Astrocyte of the cerebellum (primary cell): ENCODE results near the gene MGST1.
A peak's percentile ranks its signal among the peaks of the same experiment; 100 is the strongest.

Experiments used
- DNase-seq: peaks from one replicate; pipeline ENCODE4 v3.0.0-alpha.2; 2011; ENCODE audit warnings: low read depth
- H3K4me3 ChIP-seq: 2 replicates; pipeline ENCODE4 v1.5.1; 2011; ENCODE audit warnings: mild to moderate bottlenecking, low read depth, low read length, moderate library complexity
- in situ Hi-C: cut with HindIII; loops from 2 replicates; pipeline ENCODE4 v1.10.0; 2017; ENCODE audit warnings: low sequenced_read_pairs
- TF ChIP-seq, protein P1 (sequence below): IDR thresholded peaks from 2 replicates; pipeline ENCODE4 v1.5.1; 2012; ENCODE audit warnings: low read length, low read depth, moderate library complexity, mild to moderate bottlenecking; ENCODE audit errors: missing control alignments

Gene MGST1

DNA sequence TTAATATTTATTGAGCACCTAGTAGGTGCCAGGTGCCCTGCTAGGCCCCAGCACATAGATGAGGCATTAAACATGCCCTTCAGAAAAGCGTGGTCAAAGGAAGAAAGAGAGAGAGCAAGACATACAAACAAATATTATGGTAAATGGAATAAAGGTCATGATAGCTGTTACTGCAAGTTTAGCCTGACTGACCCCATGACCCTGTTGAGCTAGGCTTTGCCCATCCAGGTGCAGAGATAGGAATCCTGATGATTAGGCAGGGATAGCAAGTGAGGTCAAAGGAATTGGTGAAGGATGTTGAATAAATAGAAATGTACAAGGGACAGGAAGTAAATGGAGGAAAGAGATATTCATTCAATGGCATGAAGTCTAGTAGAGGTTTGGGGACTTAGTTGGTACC lies 36.5 kb upstream of the MGST1 start:
- TF ChIP-seq, protein P1, sequence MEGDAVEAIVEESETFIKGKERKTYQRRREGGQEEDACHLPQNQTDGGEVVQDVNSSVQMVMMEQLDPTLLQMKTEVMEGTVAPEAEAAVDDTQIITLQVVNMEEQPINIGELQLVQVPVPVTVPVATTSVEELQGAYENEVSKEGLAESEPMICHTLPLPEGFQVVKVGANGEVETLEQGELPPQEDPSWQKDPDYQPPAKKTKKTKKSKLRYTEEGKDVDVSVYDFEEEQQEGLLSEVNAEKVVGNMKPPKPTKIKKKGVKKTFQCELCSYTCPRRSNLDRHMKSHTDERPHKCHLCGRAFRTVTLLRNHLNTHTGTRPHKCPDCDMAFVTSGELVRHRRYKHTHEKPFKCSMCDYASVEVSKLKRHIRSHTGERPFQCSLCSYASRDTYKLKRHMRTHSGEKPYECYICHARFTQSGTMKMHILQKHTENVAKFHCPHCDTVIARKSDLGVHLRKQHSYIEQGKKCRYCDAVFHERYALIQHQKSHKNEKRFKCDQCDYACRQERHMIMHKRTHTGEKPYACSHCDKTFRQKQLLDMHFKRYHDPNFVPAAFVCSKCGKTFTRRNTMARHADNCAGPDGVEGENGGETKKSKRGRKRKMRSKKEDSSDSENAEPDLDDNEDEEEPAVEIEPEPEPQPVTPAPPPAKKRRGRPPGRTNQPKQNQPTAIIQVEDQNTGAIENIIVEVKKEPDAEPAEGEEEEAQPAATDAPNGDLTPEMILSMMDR, result no peak
- H3K4me3 ChIP-seq, result no peak overlapping the region
- DNase-seq, result no peak
- in situ Hi-C loops, result no loop called here

DNA sequence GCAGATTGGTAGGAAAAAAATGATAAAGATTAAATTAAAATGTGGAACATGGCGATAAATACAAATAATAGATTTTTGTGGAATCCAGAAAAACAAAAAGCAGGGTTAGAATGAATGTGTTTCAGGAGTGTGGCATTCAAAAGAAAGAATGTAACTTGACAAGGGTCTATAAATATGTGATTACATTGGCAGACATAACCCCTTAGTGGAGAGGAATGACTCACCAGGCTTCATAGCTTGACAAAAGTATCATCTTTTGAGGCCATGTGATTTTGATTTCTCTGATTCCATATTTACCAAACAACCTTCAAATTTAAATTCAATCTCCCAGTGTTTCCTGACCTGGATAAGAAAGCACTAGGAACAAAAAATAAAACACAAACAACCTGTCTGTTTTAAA lies 24.4 kb upstream of the MGST1 start:
- peak; percentile 38 for DNase-seq
- H3K4me3 ChIP-seq, result no peak overlapping the region
- in situ Hi-C loops, result no loop called here
- TF ChIP-seq, protein P1, result no peak

DNA sequence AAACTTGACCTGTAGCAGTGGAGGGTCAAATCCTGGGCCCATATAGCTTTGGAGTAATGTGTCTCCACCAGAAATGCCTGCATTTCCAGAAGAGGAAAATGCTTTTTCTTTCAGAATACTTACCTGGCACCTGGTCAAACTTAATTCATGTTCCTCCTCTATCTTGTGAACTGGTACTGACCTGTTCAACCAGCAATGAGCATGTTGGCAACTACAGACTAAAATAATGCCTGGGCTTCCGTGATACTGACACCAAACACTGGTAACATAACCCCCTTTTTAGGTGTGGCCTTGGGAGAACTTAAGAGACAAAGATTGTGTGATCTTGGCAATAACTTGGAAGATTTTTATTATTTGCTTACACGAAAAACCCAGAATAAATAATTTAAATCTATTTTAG lies 23.8 kb upstream of the MGST1 start:
- in situ Hi-C loops, result no loop called here
- H3K4me3 ChIP-seq, result no peak overlapping the region
- TF ChIP-seq, protein P1, result no peak
- DNase-seq, result no peak

DNA sequence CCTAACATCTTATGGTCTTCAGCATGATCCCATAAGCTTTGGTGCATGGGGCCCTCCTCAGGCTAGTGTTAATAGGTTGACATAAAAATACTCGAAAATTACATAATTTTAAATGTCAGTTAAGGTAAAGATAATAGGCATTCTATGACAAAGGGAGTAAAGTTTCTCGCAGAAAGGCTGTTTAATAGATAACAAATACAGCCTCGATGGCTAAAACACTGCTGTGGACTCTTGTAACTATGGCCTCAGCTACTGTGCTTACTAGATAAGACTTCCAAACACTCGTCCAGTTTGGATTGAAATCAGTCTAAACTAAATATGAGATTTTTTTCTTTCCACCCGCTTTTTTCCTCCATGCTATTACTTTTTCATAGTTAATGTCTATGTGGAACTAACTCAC lies 23.2 kb upstream of the MGST1 start:
- no peak overlapping the region for H3K4me3 ChIP-seq
- TF ChIP-seq, protein P1, result no peak
- no peak for DNase-seq
- in situ Hi-C loops, result no loop called here

DNA sequence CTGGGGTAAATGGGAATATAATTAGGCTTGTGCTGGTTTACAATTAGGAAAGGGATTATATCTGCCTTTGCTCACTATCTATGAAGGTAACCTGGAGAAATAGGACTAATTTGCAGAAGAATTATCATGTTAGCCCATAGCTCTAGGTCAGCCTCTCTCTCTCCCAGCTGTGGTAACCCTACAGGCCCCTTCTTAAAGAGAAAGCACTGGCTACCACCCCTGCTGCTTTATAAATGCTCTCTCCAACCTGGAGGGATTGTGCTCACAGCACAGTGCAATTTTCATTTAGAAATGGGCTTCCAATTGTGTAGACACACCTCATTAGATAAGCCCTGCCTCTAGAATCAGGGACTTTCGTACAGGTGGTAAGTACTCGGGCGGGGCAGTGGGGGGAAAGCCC lies 22.7 kb upstream of the MGST1 start:
- in situ Hi-C loops, result no loop called here
- DNase-seq, result no peak
- TF ChIP-seq, protein P1, result no peak
- H3K4me3 ChIP-seq, result no peak overlapping the region

DNA sequence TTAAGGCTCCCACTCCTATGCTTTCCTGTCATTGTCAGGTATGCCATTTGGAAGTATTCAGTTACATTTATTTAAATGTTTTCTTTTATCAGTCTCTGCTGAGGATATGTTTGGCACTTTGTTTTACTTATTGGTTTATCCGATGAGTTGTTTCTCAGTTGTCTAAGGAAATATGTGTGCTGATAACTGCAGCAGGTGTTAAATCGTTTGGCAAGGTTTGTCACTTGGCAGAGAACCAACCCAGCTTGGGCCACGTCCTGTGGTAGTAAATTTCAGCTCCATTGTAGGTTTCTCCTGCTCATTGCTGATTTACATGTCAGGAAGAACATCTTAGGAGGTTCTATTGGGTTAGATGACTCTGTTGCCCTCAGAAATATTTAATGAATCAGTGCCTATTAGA lies 22.0 kb upstream of the MGST1 start:
- no peak for DNase-seq
- TF ChIP-seq, protein P1, result no peak
- in situ Hi-C loops, result no loop called here
- no peak overlapping the region for H3K4me3 ChIP-seq

DNA sequence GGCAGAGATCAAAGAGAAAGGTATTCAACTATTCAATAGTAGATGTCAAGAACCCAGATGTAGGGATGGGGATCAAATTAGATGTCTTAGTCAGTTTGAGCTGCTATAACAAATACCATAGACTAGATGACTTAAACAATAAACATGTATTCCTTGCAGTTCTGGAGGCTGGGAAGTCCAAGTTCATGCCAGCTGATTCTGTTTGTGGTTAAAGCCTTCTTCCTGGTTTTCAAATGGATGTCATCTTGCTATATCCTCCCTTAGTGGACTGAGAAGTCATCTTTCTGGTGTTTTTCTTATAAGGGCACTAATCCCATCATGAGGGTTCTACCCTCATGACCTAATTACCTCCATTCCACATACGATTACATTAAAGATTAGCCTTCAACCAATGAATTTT lies 19.5 kb upstream of the MGST1 start:
- H3K4me3 ChIP-seq, result no peak overlapping the region
- in situ Hi-C loops, result no loop called here
- TF ChIP-seq, protein P1, result no peak
- no peak for DNase-seq
